K562 (cell line): ENCODE data around the gene FMN1. TPM values are rescaled to one million over a fixed set of nuclear protein-coding genes. Genes with fewer than 3 reads are reported as not detected.

Source experiments
- CUX1 ChIP-seq: fragments of 200-800 bp; sonication (Bioruptor generic); IDR thresholded peaks from 2 replicates; pipeline ENCODE4 v1.6.1; 2016; ENCODE audit warnings: missing genetic modification characterization, missing compliant biosample characterization
- DDX20 ChIP-seq: fragments of 450-650 bp; IDR thresholded peaks from 2 replicates; pipeline ENCODE4 v1.6.1; 2016; ENCODE audit warnings: missing genetic modification characterization, low read depth, mild to moderate bottlenecking, missing compliant biosample characterization, moderate library complexity
- ETS1 ChIP-seq: conservative IDR thresholded peaks from 2 replicates; pipeline ENCODE4 v1.6.1; 2011; ENCODE audit warnings: low read depth, mild to moderate bottlenecking, low read length; ENCODE audit not compliant: control insufficient read depth
- LCOR ChIP-seq: sonication (generic); formaldehyde crosslinking; IDR thresholded peaks from 2 replicates; pipeline ENCODE4 v1.8.0; 2022; ENCODE audit warnings: mild to moderate bottlenecking, missing genetic modification reagents
- MTA1 ChIP-seq: fragments of 450-650 bp; IDR thresholded peaks from 2 replicates; pipeline ENCODE4 v1.6.1; 2017; ENCODE audit warnings: borderline replicate concordance
- MYBL2 ChIP-seq, 2 experiments: fragments of 450-650 bp in 1 of 2; sonication (generic) in 1 of 2; formaldehyde crosslinking in 1 of 2; IDR thresholded peaks; 2 replicates each; pipeline versions ENCODE4 v1.6.1 to v1.8.1; 2017 to 2022; ENCODE audit warnings: borderline replicate concordance in 1 of 2, inconsistent platforms in 1 of 2, low read depth in 1 of 2, mild to moderate bottlenecking in 1 of 2, missing genetic modification reagents in 1 of 2, moderate library complexity in 1 of 2
- PRPF4 ChIP-seq: fragments of 200-400 bp; formaldehyde crosslinking; IDR thresholded peaks from one replicate; pipeline ENCODE4 v1.6.1; 2017; ENCODE audit warnings: low read length, low read depth, mild to moderate bottlenecking; ENCODE audit not compliant: insufficient read depth, poor library complexity, severe bottlenecking
- SREBF1 ChIP-seq: fragments of 150-350 bp; IDR thresholded peaks from 2 replicates; pipeline ENCODE4 v1.6.1; 2014; ENCODE audit warnings: antibody characterized with exemption, low read depth, low read length, borderline replicate concordance
- TCF7L2 ChIP-seq: fragments of 150-350 bp; IDR thresholded peaks from 2 replicates; pipeline ENCODE4 v1.6.1; 2016; ENCODE audit warnings: low read depth, mild to moderate bottlenecking, low read length, moderate library complexity
- TCFL5 ChIP-seq: fragments of 250-450 bp; sonication (Bioruptor Pico); conservative IDR thresholded peaks from 2 replicates; pipeline ENCODE4 v1.6.1; 2021; ENCODE audit warnings: mild to moderate bottlenecking, moderate library complexity, matching md5 sums
- ZBTB43 ChIP-seq: sonication (generic); formaldehyde crosslinking; IDR thresholded peaks from 2 replicates; pipeline ENCODE4 v1.8.0; 2023; ENCODE audit warnings: mild to moderate bottlenecking, missing genetic modification reagents
- ZNF274 ChIP-seq: IDR thresholded peaks from 2 replicates; pipeline ENCODE4 v1.6.1; 2011; ENCODE audit warnings: low read depth, mild to moderate bottlenecking, low read length, moderate library complexity, borderline replicate concordance
- ZNF282 ChIP-seq: sonication (generic); formaldehyde crosslinking; IDR thresholded peaks from 2 replicates; pipeline ENCODE4 v1.8.1; 2023; ENCODE audit warnings: missing genetic modification reagents
- polyA plus RNA-seq, 8 experiments: library from polyadenylated mRNA; depleted of rRNA in 4 of 8; stranded (reverse) in 5 of 8; unstranded in 3 of 8; fragments of >200 nt; fragmentation: Nextera tagmentation in 2 of 8; fragmentation: Illumina TruSeq in 1 of 8; extraction: Ambion mirVana in 2 of 8; extraction: Trizol in 1 of 8; gene quantifications; 2 replicates each; pipeline versions ENCODE4 v1.2.1 to v1.2.3, GENCODE V29; 2011 to 2014; ENCODE audit warnings: inconsistent platforms in 1 of 8, missing spikeins in 1 of 8
- total RNA-seq, 7 experiments: library from RNA; depleted of rRNA in 6 of 7; stranded (reverse); fragments of >200 nt in 6 of 7; fragmentation: Illumina TruSeq in 2 of 7; extraction: Trizol in 2 of 7; gene quantifications; 2 replicates each; pipeline versions ENCODE4 v1.2.1 to v1.2.3, GENCODE V29; 2011 to 2021; ENCODE audit warnings: low replicate concordance in 1 of 7

The FMN1 gene
- total and polyA plus RNA-seq, 9 of the 15 experiments (the other 6 are each of a cell fraction or from before 2014, with no cell fraction given): 0.03 to 0.07 (median 0.04) TPM; not detected in 6

- TF ChIP-seq CUX1: no peak
- no peak for TF ChIP-seq MTA1
- TF ChIP-seq ETS1: no peak
- no peak for TF ChIP-seq MYBL2 (IDR thresholded peaks at IDR 0.05; ENCODE audit: low read depth)
- TF ChIP-seq MYBL2 (CRISPR knock-in tag; IDR thresholded peaks at IDR 0.05; ENCODE audit: borderline replicate concordance): no peak
- no peak for TF ChIP-seq PRPF4
- TF ChIP-seq SREBF1: no peak
- no peak for TF ChIP-seq TCFL5 (CRISPR knock-in tag)
- TF ChIP-seq ZBTB43: no peak
- TF ChIP-seq ZNF282 (CRISPR knock-in tag): no peak
- TF ChIP-seq DDX20 (tag): no peak
- TF ChIP-seq ZNF274: no peak
- no peak for TF ChIP-seq LCOR (CRISPR knock-in tag)
- TF ChIP-seq TCF7L2: no peak
These were observed 104.4 kb downstream of the FMN1 start (continued) for GRCh38 chr15:33089878-33090757.
